Left forelimb (tissue), 1 donor: ENCODE measurements around the gene ANKRD34A.

ENCODE experiments used
- DNase-seq: peaks from one replicate; pipeline ENCODE4 v3.0.0-alpha.2; 2018; ENCODE audit warnings: low spot score

Gene ANKRD34A

DNA sequence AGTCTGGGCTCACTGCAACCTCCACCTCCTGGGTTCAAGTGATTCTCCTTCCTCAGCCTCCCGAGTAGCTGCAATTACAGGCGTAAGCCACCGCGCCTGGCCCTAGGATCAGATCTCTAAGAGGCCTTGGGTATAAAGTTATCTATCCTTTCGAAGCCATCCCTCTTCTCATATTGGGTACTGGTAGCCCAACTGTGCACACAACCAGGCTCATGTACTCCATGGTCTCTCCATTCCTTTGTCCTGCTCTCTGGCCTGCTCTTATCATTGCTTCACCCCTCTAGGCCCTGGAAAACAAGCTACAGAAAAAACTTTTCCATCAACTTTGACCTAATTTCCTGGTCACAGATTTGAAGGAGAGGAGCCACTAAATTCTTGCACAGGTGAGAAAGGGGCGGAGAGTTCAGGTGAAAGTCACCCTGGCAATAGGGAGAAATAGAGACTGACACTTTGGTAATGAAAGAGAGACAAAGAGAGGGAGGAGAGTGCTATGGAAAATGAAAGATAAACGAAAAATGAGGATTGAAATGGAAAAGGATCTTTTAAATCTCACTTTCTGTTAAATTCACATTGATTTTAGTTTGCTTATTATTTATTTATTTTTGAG is 26.0 kb upstream of the ANKRD34A start:
- DNase-seq = no peak

- no peak for DNase-seq
Observed at GRCh38 chr1:145988773-145989172, 24.4 kb upstream of the ANKRD34A start.

GRCh38 chr1:145987926-145988325 is 23.6 kb upstream of the ANKRD34A start:
- no peak for DNase-seq

- DNase-seq = no peak
Observed at GRCh38 chr1:145986551-145986950, 22.2 kb upstream of the ANKRD34A start.

- DNase-seq = no peak
Observed at GRCh38 chr1:145985502-145986439, 21.4 kb upstream of the ANKRD34A start.

DNA sequence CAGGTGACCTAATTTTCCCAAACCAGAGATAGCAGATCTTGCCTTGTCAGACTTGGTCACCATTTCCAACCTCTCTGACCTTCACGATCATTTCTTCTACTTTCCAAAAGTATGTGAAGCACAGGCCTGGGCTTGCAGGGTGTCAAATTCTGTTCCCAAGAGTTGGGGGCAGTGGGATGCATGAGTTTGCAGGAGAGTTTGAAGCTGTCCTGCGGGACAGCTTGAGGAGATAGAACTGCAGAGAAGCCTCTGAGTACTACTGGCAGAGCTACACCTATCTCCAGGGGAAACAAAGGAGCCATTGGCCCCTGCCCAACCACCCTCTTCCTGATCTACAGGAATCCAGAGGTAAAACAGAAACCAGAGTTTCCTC is 20.7 kb upstream of the ANKRD34A start:
- DNase-seq = no peak

- DNase-seq = no peak
Observed at GRCh38 chr1:145983960-145984830, 19.8 kb upstream of the ANKRD34A start.

GRCh38 chr1:145983206-145983675 is 18.9 kb upstream of the ANKRD34A start:
- no peak for DNase-seq

GRCh38 chr1:145982010-145982723 is 17.8 kb upstream of the ANKRD34A start:
- DNase-seq = no peak

- no peak for DNase-seq
Observed at GRCh38 chr1:145980457-145980994, 16.2 kb upstream of the ANKRD34A start.

GRCh38 chr1:145979746-145980456 is 15.5 kb upstream of the ANKRD34A start:
- DNase-seq = no peak

DNA sequence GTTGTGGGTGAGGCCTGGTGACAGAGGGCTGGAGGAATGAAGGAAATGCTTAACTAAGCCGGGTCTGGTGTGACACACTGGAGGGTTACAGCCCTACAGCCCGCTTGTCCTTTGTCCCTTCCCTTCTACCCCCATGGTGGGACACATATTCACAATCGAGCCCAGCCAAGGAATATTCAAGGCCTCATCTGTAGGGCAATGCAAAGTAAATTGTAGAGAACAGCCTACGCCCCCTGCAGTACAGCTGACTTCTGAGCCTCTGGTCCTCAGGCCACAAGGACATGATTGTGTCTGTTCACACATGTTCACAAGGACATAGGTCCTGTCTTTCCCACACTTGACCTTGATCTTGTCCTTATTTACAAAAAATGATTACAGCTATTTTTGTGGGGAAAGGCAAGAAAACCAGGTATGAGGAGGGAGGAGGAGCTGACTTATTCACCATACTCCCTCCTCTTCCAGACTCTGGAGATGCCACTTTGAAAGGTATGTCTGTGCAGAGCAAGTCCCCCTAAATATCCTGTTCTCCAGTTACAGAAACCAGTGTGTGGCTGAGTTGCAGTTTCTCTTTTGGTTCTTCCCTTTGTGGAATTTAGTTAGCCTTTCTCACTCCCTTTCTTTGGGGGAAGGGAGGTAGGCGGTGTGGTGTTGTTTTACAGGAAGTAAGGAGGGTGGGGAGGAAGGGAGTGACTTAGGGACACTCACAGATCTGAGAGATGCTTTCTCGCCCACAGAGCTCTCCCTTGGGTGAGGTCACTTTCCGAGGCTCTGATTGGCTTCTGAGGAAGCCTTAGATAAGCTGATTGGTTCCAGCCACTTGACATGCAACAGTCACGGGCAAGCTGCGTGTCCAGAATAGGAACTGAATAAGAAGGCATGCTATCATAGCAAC is 14.7 kb upstream of the ANKRD34A start:
- DNase-seq = peak; percentile 87

- DNase-seq = no peak
Observed at GRCh38 chr1:145978471-145978853, 14.1 kb upstream of the ANKRD34A start.

- DNase-seq = no peak
Observed at GRCh38 chr1:145977486-145978470, 13.4 kb upstream of the ANKRD34A start.

DNA sequence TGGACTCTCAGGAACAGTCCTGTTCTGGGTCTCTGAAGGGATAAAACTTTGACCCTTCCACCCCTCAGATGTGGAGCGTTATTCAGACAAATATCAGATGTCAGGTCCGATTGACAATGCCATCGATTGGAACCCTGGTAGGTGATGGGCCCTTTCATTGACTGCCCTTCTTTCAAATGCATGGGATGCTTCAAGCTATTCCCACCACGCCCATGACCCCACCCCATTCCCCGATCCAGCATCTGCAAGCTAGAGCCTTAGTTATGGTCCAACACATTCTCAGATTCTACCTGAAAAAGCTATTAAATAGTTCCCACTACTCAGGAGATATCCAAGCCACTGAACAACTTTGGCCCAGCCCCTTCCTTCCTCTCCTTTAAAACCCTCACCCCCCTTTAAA is 12.6 kb upstream of the ANKRD34A start:
- DNase-seq = no peak

GRCh38 chr1:145975216-145975615 is 10.8 kb upstream of the ANKRD34A start:
- no peak for DNase-seq

DNA sequence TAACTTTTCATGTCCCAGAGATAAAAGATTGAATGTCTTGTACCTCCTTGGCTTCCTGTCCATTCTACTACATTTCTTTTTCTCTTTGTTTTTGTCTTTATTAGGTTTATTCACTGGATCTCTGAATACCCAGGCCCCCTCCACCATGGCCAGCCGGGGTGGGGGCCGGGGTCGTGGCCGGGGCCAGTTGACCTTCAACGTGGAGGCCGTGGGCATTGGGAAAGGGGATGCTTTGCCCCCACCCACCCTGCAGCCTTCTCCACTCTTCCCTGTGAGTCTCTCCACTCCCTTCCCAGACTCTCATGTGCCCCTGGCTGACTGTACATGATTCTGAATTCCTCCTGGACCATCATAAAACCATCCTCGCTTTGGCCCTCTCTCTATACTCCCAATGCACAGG is 10.3 kb upstream of the ANKRD34A start:
- no peak for DNase-seq

DNA sequence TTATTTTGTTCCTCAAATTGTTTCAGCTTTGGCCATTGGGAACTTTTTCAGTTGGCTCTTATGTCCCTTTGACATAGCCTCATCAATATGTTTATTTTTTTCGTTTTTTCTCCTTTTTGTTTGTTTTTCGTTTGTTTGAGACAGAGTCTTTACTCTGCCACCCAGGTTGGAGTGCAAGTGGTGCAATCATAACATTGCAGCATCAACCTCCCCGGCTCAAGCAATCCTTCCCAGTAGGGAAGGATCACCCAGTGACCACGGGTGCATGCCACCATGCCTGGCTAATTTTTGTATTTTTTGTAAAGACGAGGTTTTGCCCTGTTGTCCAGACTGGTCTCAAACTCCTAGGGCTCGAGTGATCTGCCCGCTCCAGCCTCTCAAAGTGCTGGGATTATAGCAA is 8.2 kb upstream of the ANKRD34A start:
- DNase-seq = no peak

DNA sequence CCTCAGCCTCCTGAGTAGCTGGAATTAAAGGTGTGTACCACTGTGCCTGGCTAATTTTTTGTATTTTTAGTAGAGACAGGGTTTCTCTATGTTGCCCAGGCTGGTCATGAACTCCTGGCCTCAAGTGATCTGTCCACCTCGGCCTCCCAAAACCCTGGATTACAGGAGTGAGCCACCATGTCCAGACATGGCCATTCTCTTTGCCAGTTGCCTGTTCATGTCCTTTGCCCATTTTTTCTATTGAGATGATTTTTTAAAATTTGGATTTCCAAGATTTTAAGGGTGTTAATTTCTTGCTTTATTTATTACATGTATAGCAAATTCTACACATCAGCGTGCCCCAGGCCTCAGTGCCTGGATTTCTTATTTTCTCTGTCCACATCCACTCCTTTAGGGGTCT is 2.9 kb upstream of the ANKRD34A start:
- DNase-seq = no peak
